IPS-20b (cell line): ENCODE results near the gene CORO1C.
A peak's percentile ranks its signal among the peaks of the same experiment; 100 is the strongest.
"Not testable (repeated sequence)": the region's sequence is repeated elsewhere in the genome, so short reads cannot be mapped to it uniquely, and the experiment has no call there.

Source experiments
- H3K27ac ChIP-seq: one replicate; pipeline ENCODE4 v1.5.1; 2013; ENCODE audit warnings: low read length
- H3K27me3 ChIP-seq: 2 replicates; pipeline ENCODE4 v1.6.1; 2013; ENCODE audit warnings: mild to moderate bottlenecking, low read length, inconsistent platforms; ENCODE audit not compliant: insufficient read depth
- H3K36me3 ChIP-seq: 2 replicates; pipeline ENCODE4 v1.6.1; 2013; ENCODE audit warnings: low read depth, mild to moderate bottlenecking, inconsistent platforms, low read length, moderate library complexity; ENCODE audit not compliant: insufficient read depth
- H3K4me1 ChIP-seq: 2 replicates; pipeline ENCODE4 v1.6.1; 2013; ENCODE audit warnings: mild to moderate bottlenecking, control low read depth, inconsistent platforms, low read length, moderate library complexity; ENCODE audit not compliant: insufficient read depth
- H3K4me3 ChIP-seq: 2 replicates; pipeline ENCODE4 v1.5.1; 2013; ENCODE audit warnings: mild to moderate bottlenecking, low read length, inconsistent platforms
- H3K9ac ChIP-seq: 2 replicates; pipeline ENCODE4 v1.6.1; 2013; ENCODE audit warnings: low read depth, mild to moderate bottlenecking, inconsistent platforms, low read length, moderate library complexity
- H3K9me3 ChIP-seq: 2 replicates; pipeline ENCODE4 v1.6.1; 2013; ENCODE audit warnings: mild to moderate bottlenecking, low read depth, low read length, inconsistent platforms; ENCODE audit not compliant: insufficient read depth

The CORO1C gene

DNA sequence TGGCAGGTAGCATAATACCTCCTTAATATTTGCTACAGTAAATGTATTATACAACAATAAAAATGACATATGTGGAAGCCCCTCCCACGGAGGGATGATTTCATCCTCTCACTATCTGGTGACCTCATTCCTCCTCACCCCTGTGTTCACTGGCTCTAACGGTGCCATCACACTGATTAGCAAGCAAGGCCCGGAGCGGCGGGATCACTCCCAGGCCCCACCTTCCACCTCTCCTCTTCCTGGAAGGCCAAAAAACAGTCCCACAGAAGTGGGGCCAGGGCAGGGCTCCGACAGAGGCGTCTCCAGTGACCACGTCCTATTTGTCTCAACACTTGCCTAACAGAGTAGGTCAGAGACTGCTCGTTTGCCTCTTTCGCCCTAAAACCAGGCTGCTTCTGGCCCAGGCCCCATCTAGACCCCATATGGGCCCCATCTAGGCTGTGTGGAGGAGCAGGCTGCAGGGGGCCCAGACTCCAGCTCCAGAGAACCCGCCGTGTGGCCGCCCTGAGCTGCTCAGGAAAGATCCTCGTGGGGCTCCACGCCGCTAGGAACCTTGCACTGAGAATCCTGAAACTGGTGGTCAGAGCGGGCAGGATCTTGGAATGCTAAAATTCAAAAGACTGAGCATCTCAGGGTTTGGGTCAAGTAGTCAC, 101.4 kb downstream of the CORO1C start:
- H3K27me3 ChIP-seq: no peaks in the 10 kb centered on the region
- no peak overlapping the region for H3K4me3 ChIP-seq
- no peak overlapping the region for H3K9ac ChIP-seq
- no peaks in the 10 kb centered on the region for H3K9me3 ChIP-seq
- H3K36me3 ChIP-seq: no peaks in the 10 kb centered on the region
- peaks cover 16% of the 10 kb centered on the region for H3K4me1 ChIP-seq
- H3K27ac ChIP-seq: no peak overlapping the region

DNA sequence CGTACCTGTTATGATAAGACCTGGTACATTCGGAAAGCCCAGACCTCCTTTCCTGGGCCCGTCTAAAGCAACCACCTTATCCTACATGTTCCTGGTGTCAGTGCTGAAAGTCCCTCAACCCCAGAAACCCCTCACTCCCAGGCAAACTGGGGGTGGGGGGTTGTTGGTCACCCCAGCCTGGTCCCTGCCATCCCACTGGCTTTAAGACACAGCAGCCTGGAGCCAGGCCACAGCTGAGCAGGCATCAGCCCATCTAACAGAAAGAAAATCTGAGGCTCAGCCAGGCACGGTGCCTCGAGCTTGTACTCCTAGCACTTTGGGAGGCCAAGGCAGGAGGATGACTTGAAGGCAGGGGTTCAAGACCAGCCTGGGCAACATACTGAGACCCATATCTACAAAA, 102.2 kb downstream of the CORO1C start:
- no peaks in the 10 kb centered on the region for H3K27me3 ChIP-seq
- no peak overlapping the region; the same call in 1 of the 2 replicates for H3K9ac ChIP-seq
- H3K9me3 ChIP-seq: no peaks in the 10 kb centered on the region
- no peaks in the 10 kb centered on the region for H3K36me3 ChIP-seq
- no peak overlapping the region for H3K27ac ChIP-seq
- H3K4me1 ChIP-seq: peaks cover 12% of the 10 kb centered on the region
- no peak overlapping the region for H3K4me3 ChIP-seq

DNA sequence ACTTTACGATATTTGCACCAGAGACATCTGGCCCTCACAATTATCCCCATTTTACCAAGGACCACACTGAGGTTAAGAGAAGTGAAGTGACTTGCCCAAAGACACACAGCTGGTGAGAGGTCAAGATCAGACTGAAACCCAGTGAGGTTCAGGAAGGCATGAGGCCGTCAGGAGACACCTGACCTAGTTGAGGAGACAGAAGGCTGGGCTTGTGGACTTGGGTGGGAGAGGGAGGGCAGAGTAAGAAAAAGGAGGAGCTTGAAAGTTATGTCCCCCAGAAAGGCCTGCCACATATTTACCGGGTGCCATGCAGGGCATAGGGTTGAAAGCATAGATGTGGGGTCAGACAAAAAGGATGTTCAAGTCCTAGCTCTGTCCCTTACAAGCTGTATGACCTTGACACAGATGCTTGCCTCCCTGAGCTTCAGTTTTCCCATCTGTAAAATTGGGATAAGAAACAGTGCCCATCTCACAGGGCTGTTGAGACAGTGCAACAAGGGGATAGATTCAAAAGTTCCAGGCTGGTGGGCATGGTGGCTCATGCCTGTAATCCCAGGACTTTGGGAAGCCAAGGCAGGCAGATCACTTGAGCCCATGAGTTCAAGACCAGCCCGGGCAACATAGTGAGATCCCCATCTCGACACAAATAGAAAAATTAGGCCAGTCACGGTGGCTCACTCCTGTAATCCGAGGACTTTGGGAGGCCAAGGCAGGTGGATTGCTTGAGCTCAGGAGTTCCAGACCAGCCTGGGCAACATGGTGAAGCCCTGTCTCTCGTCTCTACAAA, 104.0 kb downstream of the CORO1C start:
- H3K27ac ChIP-seq: no peak overlapping the region
- H3K9me3 ChIP-seq: no peaks in the 10 kb centered on the region
- peaks cover 8% of the 10 kb centered on the region for H3K4me1 ChIP-seq
- H3K4me3 ChIP-seq: no peak overlapping the region
- H3K9ac ChIP-seq: no peak overlapping the region
- H3K27me3 ChIP-seq: no peaks in the 10 kb centered on the region
- H3K36me3 ChIP-seq: no peaks in the 10 kb centered on the region

DNA sequence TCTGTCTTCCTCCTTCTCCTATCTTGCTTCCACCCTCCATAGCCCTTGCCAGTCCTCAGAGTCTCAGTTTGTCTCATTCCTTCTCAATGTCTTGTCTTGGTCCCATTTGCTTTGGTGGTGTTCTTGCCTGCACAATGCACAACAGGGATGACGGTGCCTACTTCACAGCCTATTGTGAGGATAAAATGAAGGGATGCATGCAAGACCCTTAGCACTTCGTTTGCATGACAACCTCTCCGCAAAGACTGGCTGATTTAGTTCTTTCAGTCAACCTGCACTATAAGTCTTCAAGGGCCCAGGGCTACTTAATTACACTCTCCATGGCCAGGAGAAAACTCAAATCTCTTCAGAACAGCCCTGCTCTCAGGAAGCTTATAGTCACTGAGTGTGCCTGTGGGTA, 106.1 kb downstream of the CORO1C start:
- no peaks in the 10 kb centered on the region for H3K36me3 ChIP-seq
- H3K27me3 ChIP-seq: no peaks in the 10 kb centered on the region
- no peaks in the 10 kb centered on the region for H3K9me3 ChIP-seq
- no peak overlapping the region for H3K27ac ChIP-seq
- peaks cover 8% of the 10 kb centered on the region for H3K4me1 ChIP-seq
- no peak overlapping the region for H3K4me3 ChIP-seq
- H3K9ac ChIP-seq: no peak overlapping the region

DNA sequence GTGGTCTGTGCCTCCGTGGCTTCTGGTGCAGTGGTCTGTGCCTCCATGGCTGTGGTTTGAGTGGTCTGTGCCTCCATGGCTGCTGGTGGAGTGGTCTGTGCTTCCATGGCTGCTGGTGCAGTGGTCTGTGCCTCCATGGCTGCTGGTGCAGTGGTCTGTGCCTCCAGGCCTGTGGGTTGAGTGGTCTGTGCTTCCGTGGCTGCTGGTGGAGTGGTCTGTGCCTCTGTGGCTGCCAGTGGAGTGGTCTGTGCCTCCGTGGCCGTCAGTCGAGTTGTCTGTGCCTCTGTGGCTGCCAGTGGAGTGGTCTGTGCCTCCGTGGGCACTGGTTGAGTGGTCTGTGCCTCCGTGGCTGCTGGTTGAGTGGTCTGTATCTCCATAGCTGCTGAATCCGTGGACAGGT, 107.7 kb downstream of the CORO1C start:
- peaks cover 8% of the 10 kb centered on the region for H3K4me1 ChIP-seq
- H3K36me3 ChIP-seq: no peaks in the 10 kb centered on the region
- H3K9ac ChIP-seq: no peak overlapping the region
- H3K27ac ChIP-seq: no peak overlapping the region
- no peaks in the 10 kb centered on the region for H3K9me3 ChIP-seq
- no peaks in the 10 kb centered on the region for H3K27me3 ChIP-seq
- H3K4me3 ChIP-seq: no peak overlapping the region

DNA sequence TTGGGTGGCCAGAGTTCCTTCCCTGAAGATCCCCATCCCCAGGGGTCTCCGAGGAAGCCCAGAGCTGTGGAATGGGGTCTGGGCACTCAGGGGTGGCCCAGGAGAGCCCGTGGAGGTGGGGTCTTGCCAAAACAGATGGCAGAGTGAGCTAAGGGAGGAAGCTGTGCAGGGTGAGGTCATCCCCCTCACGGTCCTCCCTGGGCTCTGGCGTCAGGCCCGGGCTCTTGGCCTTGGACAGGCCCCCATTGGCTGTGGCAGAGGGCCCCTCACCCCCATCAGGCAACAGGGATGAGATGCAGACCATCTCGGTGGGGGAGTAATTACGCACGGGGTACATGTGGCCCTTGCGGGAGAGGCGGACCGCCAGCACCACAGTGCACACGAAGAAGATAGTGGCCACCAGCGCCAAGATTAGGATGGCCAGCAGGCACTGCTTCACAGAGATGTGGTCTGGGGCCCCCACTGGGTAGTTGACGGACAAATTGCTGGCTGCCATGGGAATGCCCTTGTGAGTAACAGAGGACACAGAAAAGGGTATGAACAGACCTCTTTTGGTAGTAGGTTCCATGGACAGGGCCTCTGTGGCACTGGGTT, 108.3 kb downstream of the CORO1C start:
- Histone ChIP-seq H3K9me3 (no peaks in the 10 kb centered on the region), H3K36me3 (no peaks in the 10 kb centered on the region), H3K27me3 (no peaks in the 10 kb centered on the region), H3K27ac (no peak overlapping the region), H3K4me1 (peaks cover 8% of the 10 kb centered on the region), H3K9ac (no peak overlapping the region), H3K4me3 (no peak overlapping the region)

DNA sequence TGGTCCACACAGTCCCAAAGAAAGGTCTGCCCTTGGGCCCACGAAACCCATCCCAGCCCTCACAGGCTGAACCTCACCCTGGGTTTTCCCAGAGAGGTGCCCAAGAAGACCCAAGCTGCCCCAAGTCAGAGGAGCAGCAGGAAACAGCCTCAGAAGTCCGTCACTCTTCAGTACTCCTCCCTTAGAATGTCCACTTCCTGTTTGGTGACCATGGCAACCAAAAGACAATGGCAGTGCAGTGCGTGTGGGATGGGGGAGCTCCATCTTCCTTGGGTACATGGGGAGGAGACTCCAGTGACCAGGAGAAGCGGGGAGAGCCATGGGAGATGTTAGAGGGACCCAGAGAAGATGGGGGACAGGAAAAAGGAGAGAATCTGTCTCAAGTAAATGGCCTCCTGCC, 108.9 kb downstream of the CORO1C start:
- H3K4me3 ChIP-seq: no peak overlapping the region
- no peaks in the 10 kb centered on the region for H3K9me3 ChIP-seq
- peaks cover 8% of the 10 kb centered on the region for H3K4me1 ChIP-seq
- no peaks in the 10 kb centered on the region for H3K27me3 ChIP-seq
- peak overlapping the region; percentile 66 for H3K27ac ChIP-seq
- H3K36me3 ChIP-seq: no peaks in the 10 kb centered on the region
- no peak overlapping the region for H3K9ac ChIP-seq

DNA sequence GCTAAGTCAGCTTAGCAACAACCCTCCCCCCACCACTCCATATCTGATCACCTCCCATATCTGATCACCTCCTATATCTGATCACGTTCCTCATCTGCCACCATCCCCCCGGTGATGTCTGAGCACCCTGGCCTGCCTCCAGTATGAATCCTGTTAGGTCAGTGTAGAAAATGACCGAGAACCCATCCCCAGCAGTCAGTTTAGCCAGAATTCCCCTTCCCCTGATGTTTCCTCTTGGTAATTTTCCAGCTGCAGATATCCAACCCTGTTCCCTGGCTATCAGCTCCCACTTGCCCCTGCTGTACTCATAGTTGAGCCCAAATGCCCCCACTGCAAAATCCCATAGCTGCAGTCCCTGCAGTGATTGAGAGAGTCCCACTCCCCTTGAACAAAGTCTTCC, 110.2 kb downstream of the CORO1C start:
- Histone ChIP-seq H3K9me3 (no peaks in the 10 kb centered on the region), H3K9ac (no peak overlapping the region), H3K27me3 (no peaks in the 10 kb centered on the region), H3K4me1 (peaks cover 8% of the 10 kb centered on the region), H3K27ac (no peak overlapping the region), H3K4me3 (no peak overlapping the region), H3K36me3 (no peaks in the 10 kb centered on the region)

DNA sequence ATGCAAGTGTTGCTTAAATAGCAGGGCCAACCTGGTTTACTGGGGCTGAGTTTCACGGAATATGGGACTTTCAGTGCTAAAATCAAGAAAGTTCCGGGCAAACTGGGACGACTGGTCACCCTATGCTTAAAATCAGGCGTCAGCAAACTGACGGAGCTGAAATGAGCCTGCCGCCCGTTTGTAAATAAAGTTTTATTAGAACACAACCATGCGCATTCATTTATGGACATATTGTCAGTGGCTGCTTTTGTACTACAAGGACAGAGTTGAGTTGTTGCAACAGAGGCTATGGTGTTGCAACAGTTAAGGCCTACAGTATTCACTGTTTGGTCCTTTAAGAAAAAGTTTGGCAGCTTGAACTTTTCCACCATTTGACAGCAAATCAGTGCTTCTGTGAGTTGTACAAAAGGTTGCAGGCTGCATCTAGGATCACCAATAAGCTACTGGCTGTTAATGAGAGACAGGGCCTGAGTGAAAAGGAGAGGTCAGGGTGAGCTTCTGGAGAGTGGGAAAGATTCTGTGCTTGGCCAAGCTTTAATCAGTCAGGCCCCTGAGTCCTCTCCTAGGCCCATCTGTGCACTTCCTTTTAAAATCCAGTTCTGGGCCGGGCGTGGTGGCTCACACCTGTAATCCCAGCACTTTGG, 111.0 kb downstream of the CORO1C start:
- Histone ChIP-seq H3K9me3 (no peaks in the 10 kb centered on the region; the same call in 1 of the 2 replicates), H3K4me3 (no peak overlapping the region), H3K36me3 (no peaks in the 10 kb centered on the region), H3K4me1 (peaks cover 4% of the 10 kb centered on the region; the same call in 1 of the 2 replicates), H3K9ac (no peak overlapping the region), H3K27ac (no peak overlapping the region), H3K27me3 (no peaks in the 10 kb centered on the region)

DNA sequence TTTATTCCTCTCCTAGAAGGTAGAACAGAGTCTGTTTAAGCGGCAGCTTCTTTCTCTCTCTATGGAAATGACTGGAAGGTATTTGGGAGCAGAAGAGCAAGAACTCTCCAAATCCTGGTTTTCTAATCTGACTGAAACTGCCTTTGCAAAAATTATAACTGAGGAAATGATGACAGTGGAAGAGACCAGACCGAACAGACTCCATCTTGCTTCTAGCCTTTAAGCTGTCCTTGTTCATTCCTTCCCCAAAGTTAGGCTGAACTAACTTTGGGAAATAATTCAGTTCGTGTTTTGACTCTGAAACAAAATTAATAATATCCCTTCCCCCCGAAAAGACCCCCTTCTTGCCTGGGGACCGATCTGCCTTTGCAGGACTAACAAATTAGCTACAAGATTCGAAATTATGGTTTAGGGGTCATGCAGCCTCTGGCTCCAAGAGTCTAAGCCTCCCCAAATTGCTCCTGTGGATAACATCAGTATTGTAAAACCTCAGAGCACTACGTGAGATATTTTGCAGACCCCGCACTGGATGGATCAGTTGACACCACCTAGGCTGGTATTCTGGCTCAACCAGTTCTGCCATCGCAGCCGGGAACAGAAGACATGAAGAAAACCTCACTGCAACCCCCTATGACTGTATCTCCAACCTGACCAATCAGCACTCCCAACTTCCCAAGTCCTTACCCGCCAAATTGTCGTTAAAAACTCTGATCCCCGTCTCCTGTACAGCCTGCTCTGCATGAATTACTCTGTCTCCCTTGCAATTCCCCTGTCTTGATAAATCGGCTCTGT, 111.8 kb downstream of the CORO1C start:
- Histone ChIP-seq H3K27ac (no peak overlapping the region), H3K9ac (no peak overlapping the region), H3K9me3 (no peaks in the 10 kb centered on the region; the same call in 1 of the 2 replicates), H3K4me1 (no peaks in the 10 kb centered on the region; the same call in 1 of the 2 replicates), H3K4me3 (no peak overlapping the region), H3K27me3 (no peaks in the 10 kb centered on the region), H3K36me3 (no peaks in the 10 kb centered on the region)

DNA sequence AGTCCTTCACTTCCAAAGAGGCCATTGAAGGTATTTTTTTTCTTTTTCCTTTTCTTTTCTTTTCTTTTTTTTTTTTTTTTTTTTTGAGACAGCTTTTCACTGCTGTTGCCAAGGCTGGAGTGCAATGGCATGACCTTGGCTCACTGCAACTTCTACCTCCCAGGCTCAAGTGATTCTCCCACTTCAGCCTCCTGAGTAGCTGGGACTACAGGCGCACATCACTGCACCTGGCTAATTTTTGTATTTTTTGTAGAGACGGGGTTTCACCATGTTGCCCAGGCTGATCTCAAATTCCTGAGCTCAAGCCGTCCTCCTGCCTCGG, 112.4 kb downstream of the CORO1C start:
- not testable (repeated sequence) for H3K27me3 ChIP-seq, H3K9me3 ChIP-seq, H3K27ac ChIP-seq, H3K4me1 ChIP-seq, H3K4me3 ChIP-seq, H3K36me3 ChIP-seq, H3K9ac ChIP-seq
